ENCODE measurements around the gene ARID2.

ARID2 gene

DNA sequence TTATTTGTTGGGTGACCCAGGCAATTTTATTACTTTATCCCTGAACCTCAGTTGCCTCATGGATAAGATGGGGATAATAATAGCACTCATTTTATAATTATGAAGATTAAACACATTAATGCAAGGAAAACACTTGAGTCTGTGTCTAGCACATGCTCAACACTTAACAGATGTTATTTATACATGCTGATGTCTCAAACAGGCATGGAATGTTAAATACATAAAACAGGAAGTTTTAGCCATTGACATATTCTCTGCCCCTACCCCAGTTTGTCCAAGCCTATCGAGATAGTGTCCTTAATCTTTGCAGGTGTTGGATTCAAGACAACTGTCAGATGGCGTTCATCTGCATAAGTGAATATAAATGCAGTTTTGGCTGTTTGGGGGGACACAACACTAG lies 151.0 kb downstream of the ARID2 start (continued):
- TF ChIP-seq ZNF658 (tag by site-specific recombination; IDR thresholded peaks at IDR 0.05) = no peak

DNA sequence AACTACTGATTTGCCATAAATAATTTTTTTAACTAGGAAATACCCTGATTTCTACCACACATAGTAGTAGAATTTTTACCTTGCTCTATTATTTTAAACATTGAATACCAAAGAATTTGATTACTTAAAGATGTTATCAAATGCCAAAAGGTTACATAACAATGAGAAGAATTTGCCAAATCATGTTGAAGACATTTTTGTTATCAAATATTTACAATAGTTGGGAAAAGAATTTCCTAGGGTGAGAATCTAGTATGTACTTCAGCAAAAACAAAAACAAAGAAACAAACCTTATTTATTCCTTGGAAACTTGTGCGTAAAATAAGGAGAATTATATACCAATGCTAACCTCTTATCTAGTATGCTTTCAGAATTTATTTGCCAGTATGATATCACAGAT lies 153.7 kb downstream of the ARID2 start:
- CTCF ChIA-PET = interaction anchor here (1.7 kb wide), 1 partner anchor 10 kb away, joined by 5 read pairs; no protein-coding TSS in a partner anchor
- Histone ChIP-seq H3K9me3 (ENCODE audit: control insufficient read depth, insufficient read depth, low read depth, low read length) (no peaks in the 10 kb centered on the region), H3K27ac (ENCODE audit: extremely low read depth, low read depth, low read length) (no peak overlapping the region), H3K4me3 (ENCODE audit: low read depth, low read length) (no peak overlapping the region), H3K4me1 (ENCODE audit: control insufficient read depth, insufficient read depth, low read length) (peaks cover 11% of the 10 kb centered on the region), H3K36me3 (ENCODE audit: control insufficient read depth in 2 of 2, insufficient read depth in 1 of 2, low read length in 2 of 2) (peaks cover 4 to 26% of the 10 kb centered on the region in 2 experiments; a peak in 2 of 3 replicates)
- POLR2A ChIA-PET = no interaction called here
- TF ChIP-seq EGR2 (tag by site-specific recombination; IDR thresholded peaks at IDR 0.05; ENCODE audit: low read depth) (no peak), ZNF221 (tag by site-specific recombination; IDR thresholded peaks at IDR 0.05; ENCODE audit: borderline replicate concordance) (no peak), SP3 (tag by site-specific recombination; IDR thresholded peaks at IDR 0.05) (no peak), ZNF112 (tag by site-specific recombination; IDR thresholded peaks at IDR 0.05) (no peak), ZNF266 (tag by site-specific recombination; IDR thresholded peaks at IDR 0.05; ENCODE audit: low read depth) (no peak), ZNF777 (tag by site-specific recombination; IDR thresholded peaks at IDR 0.05; ENCODE audit: borderline replicate concordance) (no peak), ZNF140 (tag by site-specific recombination; IDR thresholded peaks at IDR 0.05) (no peak), ZNF624 (tag by site-specific recombination; IDR thresholded peaks at IDR 0.05) (no peak), ZNF133 (tag by site-specific recombination; IDR thresholded peaks at IDR 0.05) (no peak), ZNF2 (tag by site-specific recombination; IDR thresholded peaks at IDR 0.05) (no peak), ZNF169 (tag by site-specific recombination; IDR thresholded peaks at IDR 0.05) (no peak), ZBTB48 (tag by site-specific recombination; IDR thresholded peaks at IDR 0.05) (no peak), FEZF1 (tag by site-specific recombination; IDR thresholded peaks at IDR 0.05) (no peak)
- TF ChIP-seq, protein P1, sequence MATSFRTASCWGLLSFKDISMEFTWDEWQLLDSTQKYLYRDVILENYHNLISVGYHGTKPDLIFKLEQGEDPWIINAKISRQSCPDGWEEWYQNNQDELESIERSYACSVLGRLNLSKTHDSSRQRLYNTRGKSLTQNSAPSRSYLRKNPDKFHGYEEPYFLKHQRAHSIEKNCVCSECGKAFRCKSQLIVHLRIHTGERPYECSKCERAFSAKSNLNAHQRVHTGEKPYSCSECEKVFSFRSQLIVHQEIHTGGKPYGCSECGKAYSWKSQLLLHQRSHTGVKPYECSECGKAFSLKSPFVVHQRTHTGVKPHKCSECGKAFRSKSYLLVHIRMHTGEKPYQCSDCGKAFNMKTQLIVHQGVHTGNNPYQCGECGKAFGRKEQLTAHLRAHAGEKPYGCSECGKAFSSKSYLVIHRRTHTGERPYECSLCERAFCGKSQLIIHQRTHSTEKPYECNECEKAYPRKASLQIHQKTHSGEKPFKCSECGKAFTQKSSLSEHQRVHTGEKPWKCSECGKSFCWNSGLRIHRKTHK (tag by site-specific recombination; IDR thresholded peaks at IDR 0.05) = no peak
- TF ChIP-seq, protein P2, sequence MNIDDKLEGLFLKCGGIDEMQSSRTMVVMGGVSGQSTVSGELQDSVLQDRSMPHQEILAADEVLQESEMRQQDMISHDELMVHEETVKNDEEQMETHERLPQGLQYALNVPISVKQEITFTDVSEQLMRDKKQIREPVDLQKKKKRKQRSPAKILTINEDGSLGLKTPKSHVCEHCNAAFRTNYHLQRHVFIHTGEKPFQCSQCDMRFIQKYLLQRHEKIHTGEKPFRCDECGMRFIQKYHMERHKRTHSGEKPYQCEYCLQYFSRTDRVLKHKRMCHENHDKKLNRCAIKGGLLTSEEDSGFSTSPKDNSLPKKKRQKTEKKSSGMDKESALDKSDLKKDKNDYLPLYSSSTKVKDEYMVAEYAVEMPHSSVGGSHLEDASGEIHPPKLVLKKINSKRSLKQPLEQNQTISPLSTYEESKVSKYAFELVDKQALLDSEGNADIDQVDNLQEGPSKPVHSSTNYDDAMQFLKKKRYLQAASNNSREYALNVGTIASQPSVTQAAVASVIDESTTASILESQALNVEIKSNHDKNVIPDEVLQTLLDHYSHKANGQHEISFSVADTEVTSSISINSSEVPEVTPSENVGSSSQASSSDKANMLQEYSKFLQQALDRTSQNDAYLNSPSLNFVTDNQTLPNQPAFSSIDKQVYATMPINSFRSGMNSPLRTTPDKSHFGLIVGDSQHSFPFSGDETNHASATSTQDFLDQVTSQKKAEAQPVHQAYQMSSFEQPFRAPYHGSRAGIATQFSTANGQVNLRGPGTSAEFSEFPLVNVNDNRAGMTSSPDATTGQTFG (tag by site-specific recombination; IDR thresholded peaks at IDR 0.05; ENCODE audit: borderline replicate concordance) = no peak
- TF ChIP-seq, protein P3, sequence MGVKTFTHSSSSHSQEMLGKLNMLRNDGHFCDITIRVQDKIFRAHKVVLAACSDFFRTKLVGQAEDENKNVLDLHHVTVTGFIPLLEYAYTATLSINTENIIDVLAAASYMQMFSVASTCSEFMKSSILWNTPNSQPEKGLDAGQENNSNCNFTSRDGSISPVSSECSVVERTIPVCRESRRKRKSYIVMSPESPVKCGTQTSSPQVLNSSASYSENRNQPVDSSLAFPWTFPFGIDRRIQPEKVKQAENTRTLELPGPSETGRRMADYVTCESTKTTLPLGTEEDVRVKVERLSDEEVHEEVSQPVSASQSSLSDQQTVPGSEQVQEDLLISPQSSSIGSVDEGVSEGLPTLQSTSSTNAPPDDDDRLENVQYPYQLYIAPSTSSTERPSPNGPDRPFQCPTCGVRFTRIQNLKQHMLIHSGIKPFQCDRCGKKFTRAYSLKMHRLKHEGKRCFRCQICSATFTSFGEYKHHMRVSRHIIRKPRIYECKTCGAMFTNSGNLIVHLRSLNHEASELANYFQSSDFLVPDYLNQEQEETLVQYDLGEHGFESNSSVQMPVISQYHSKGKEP (tag by site-specific recombination; IDR thresholded peaks at IDR 0.05) = no peak

DNA sequence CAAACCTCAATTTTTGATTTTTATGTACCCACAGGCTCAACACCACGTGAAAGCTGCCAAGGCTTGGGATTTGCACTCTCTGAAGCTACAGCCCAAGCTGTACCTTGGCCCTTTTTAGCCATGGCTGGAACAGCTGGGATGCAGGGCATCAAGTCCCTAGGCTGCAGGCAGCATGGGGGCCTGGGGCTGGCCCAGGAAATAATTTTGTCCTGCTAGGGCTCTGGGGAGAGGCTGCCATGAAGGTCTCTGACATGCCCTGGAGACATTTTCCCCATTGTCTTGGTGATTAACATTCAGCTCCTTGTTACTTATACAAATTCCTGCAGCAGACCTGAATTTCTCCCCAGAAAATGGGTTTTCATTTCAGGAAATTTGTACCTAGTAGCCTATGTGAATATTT lies 157.2 kb downstream of the ARID2 start:
- TF ChIP-seq ZNF529 (tag by site-specific recombination; IDR thresholded peaks at IDR 0.05; ENCODE audit: insufficient replicate concordance) = no peak
- TF ChIP-seq, protein P4, sequence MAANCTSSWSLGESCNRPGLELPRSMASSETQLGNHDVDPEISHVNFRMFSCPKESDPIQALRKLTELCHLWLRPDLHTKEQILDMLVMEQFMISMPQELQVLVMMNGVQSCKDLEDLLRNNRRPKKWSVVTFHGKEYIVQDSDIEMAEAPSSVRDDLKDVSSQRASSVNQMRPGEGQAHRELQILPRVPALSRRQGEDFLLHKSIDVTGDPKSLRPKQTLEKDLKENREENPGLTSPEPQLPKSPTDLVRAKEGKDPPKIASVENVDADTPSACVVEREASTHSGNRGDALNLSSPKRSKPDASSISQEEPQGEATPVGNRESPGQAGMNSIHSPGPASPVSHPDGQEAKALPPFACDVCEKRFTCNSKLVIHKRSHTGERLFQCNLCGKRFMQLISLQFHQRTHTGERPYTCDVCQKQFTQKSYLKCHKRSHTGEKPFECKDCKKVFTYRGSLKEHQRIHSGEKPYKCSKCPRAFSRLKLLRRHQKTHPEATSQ (tag by site-specific recombination; IDR thresholded peaks at IDR 0.05) = no peak
- TF ChIP-seq ZNF623 (tag by site-specific recombination; IDR thresholded peaks at IDR 0.05) = no peak
- no peak for TF ChIP-seq SCRT1 (tag by site-specific recombination; IDR thresholded peaks at IDR 0.05; ENCODE audit: borderline replicate concordance)
- CTCF ChIA-PET = no interaction called here

More for the DNA sequence above, 157.2 kb downstream of the ARID2 start:
- H3K4me1 ChIP-seq (ENCODE audit: control insufficient read depth, insufficient read depth, low read length) = no peaks in the 10 kb centered on the region
- POLR2A ChIA-PET = no interaction called here
- H3K4me3 ChIP-seq (ENCODE audit: low read depth, low read length) = no peak overlapping the region
- H3K36me3 ChIP-seq (ENCODE audit: control insufficient read depth in 2 of 2, insufficient read depth in 1 of 2, low read length in 2 of 2) = peaks cover 4 to 20% of the 10 kb centered on the region in 2 experiments
- no peaks in the 10 kb centered on the region for H3K9me3 ChIP-seq (ENCODE audit: control insufficient read depth, insufficient read depth, low read depth, low read length)
- no peak overlapping the region for H3K27ac ChIP-seq (ENCODE audit: extremely low read depth, low read depth, low read length)

All from HEK293 (cell line).